HG03575 (cell line): ENCODE results near the gene CLEC14A.

Source experiments
- ATAC-seq: cut with Tn5 transposase; IDR thresholded peaks from one replicate; pipeline ENCODE4 v1.9.1; 2021; ENCODE audit not compliant: unreplicated experiment, insufficient number of reproducible peaks, low FRiP score; ENCODE audit errors: extremely low read depth

CLEC14A gene

GRCh38 chr14:38207736-38208617, 47.9 kb downstream of the CLEC14A start, which contains the start of gene SSTR1:
TSS of gene SSTR1 (plus strand) at chr14:38207904. CDS start at chr14:38209390, 1,486 bp downstream.
- ATAC-seq = no peak

GRCh38 chr14:38207377-38207735, 48.5 kb downstream of the CLEC14A start:
- no peak for ATAC-seq

- ATAC-seq = no peak
Measured at GRCh38 chr14:38206689-38207376, 49.1 kb downstream of the CLEC14A start.

GRCh38 chr14:38205949-38206665, 49.8 kb downstream of the CLEC14A start:
- ATAC-seq = no peak

- no peak for ATAC-seq
Measured at GRCh38 chr14:38205119-38205813, 50.6 kb downstream of the CLEC14A start.

GRCh38 chr14:38204719-38205115, 51.2 kb downstream of the CLEC14A start:
- no peak for ATAC-seq
